Measurements from ENCODE around the gene ASB4. TPM values are rescaled to one million over a fixed set of nuclear protein-coding genes. Genes with fewer than 3 reads are reported as not detected.
A peak's percentile ranks its signal among the peaks of the same experiment; 100 is the strongest.

ASB4 gene
- total and polyA plus RNA-seq, 4 donors = 0.09 to 1.1 (median 0.38) TPM

DNA sequence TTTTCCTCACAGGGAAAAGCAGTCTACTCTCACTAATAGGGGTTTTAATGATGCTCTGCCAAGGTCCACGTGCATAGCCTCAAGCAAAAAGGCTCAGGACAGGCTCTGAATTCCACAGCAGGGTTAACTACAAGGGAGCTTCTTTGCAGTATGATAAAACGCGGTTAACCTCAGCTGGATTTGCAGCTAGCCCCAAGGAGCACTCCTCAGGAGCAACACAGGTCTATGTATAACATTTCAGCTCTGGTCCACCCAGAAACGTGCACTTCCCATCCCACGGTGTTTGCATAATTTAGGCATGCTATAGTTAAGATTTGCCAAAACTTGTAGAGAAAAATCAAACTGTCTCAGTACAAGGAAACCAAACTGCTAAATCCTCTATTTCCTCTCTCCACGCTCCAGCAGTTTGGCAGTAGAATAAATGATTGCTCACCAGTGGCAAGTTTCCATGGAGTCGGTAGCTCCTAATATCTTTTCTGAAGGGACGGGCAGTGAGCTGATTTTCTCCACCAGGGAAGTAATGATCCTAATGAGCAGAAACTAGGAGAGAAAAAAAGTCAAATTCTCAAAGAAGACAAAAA lies 13.1 kb upstream of the ASB4 start (continued):
- TF ChIP-seq CTCF (IDR thresholded peaks at IDR 0.05; ENCODE audit: low read depth, low read length, missing input control) (no peak), FOXA1 (IDR thresholded peaks at IDR 0.05) (no peak), ZBTB33 (IDR thresholded peaks at IDR 0.05) (no peak)
- TF ChIP-seq, protein P1, sequence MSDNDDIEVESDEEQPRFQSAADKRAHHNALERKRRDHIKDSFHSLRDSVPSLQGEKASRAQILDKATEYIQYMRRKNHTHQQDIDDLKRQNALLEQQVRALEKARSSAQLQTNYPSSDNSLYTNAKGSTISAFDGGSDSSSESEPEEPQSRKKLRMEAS (IDR thresholded peaks at IDR 0.05) = no peak

DNA sequence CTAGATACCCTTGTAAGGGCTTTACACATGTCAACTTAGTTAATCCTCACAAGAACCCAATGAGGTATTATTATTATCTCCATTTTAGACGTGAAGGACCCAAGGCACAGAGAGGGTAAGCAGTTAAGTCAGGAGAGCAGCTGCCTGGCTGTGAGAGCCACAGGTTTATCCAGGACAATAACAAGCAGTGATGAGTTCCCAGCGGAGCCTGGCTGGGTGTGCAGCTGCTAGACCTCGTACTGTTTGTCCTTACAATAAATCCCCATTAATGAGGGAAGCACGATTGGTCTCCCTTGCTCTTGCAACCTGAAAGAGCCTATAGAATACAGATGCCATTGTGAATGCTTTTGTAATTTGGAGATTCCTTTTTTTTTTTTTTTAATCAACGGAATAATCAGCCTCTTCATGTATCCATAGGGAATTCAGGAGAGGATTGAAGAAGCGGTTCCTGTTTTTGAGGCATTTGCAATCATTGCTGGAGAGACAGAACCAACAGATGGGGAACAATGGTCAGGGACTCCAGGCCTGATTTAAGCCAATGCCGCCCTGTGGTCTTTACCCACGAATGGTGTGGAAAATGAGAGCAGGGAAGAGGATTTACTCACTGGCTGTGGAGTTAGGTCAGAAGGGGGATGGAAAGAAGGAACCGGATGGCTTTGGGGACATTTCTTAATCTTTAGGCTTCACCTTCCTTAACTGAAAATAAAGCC lies 12.3 kb upstream of the ASB4 start:
- Histone ChIP-seq H3K36me3 (ENCODE audit: control insufficient read depth in 4 of 4, insufficient read depth in 3 of 4, low read depth in 1 of 4, low read length in 3 of 4) (no peaks in the 10 kb centered on the region), H3K27me3 (ENCODE audit: control insufficient read depth in 4 of 4, insufficient read depth in 4 of 4, low read length in 3 of 4) (no peaks in the 10 kb centered on the region), H3K9ac (ENCODE audit: low read depth in 1 of 2, low read length in 2 of 2) (no peak overlapping the region), H3K27ac (ENCODE audit: low read depth in 1 of 2, low read length in 2 of 2) (no peak overlapping the region), H3K9me3 (ENCODE audit: control insufficient read depth in 4 of 4, low read length in 3 of 4) (no peaks in the 10 kb centered on the region), H3K4me3 (ENCODE audit: low read depth in 1 of 3, low read length in 3 of 3) (no peak overlapping the region), H3K4me1 (ENCODE audit: control insufficient read depth in 4 of 4, insufficient read depth in 4 of 4, low read length in 3 of 4) (peaks cover 3 to 16% (median 4%) of the 10 kb centered on the region in 4 donors)
- no peak for DNase-seq (ENCODE audit: low spot score)
- 95% methylated on average over 9 of the region's 9 CpGs for WGBS
- no peak for TF ChIP-seq ZBTB33 (IDR thresholded peaks at IDR 0.05)
- TF ChIP-seq EGR1 (IDR thresholded peaks at IDR 0.05; ENCODE audit: low read depth in 2 of 2) = no peak
- no peak for TF ChIP-seq JUND (IDR thresholded peaks at IDR 0.05)

DNA sequence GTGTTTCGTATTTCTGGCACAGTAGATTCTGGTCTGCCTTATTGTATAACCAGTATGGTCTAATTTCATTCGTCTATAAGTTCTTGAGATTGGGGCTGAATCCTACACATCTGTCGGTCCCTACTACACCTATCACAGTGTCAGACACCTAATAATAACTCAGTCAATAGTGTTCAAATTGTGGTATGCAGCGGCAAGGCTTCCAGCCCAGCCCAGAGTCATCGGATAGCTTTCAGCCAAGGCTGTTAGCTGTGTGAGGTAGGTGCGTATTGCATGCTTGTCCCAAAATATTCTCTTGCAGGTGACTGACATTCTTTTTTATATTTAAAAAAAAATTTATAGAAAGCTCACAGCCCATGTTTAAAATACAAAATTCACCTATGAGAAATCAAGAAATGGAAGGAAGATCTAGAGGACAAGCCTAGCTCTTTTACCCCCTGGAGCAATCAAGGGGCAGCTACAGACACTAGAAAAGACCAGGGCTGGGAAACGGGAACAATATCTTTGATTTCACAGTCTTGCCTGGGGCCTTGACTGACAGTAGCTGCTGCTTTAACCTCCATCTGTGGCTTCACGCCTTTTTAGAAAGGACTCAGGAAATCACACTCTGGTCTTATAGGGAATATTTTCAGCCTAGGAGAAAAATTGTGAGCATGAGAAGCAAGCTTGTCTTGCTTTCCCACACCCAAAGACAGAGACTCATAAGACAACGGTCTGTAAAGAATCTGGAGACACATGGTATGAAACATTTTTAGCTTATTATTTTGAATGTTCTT lies 9.5 kb upstream of the ASB4 start:
- Histone ChIP-seq H3K36me3 (ENCODE audit: control insufficient read depth in 4 of 4, insufficient read depth in 3 of 4, low read depth in 1 of 4, low read length in 3 of 4) (no peaks in the 10 kb centered on the region), H3K9me3 (ENCODE audit: control insufficient read depth in 4 of 4, low read length in 3 of 4) (no peaks in the 10 kb centered on the region), H3K4me3 (ENCODE audit: low read depth in 1 of 3, low read length in 3 of 3) (no peak overlapping the region), H3K9ac (ENCODE audit: low read depth in 1 of 2, low read length in 2 of 2) (peak overlapping the region in 1 of 2 donors; percentile 58), H3K27ac (ENCODE audit: low read depth in 1 of 2, low read length in 2 of 2) (no peak overlapping the region), H3K4me1 (ENCODE audit: control insufficient read depth in 4 of 4, insufficient read depth in 4 of 4, low read length in 3 of 4) (peaks cover 0 to 14% (median 8%) of the 10 kb centered on the region in 4 donors), H3K27me3 (ENCODE audit: control insufficient read depth in 4 of 4, insufficient read depth in 4 of 4, low read length in 3 of 4) (no peaks in the 10 kb centered on the region)
- no peak for DNase-seq (ENCODE audit: low spot score)
- WGBS = 90% methylated on average over 9 of the region's 9 CpGs
- TF ChIP-seq FOXA1 (IDR thresholded peaks at IDR 0.05) (no peak), RAD21 (IDR thresholded peaks at IDR 0.05) (no peak), SP1 (IDR thresholded peaks at IDR 0.05) (no peak), TAF1 (conservative IDR thresholded peaks at IDR 0.05) (no peak), HNF4G (IDR thresholded peaks at IDR 0.05) (no peak), EGR1 (IDR thresholded peaks at IDR 0.05; ENCODE audit: low read depth in 2 of 2) (no peak), FOXA2 (IDR thresholded peaks at IDR 0.05) (no peak), RXRA (IDR thresholded peaks at IDR 0.05) (no peak), GABPA (IDR thresholded peaks at IDR 0.05 in 1 of 2, conservative IDR thresholded peaks at IDR 0.05 in 1 of 2) (no peak), YY1 (IDR thresholded peaks at IDR 0.05) (no peak), JUND (IDR thresholded peaks at IDR 0.05) (no peak), ATF3 (IDR thresholded peaks at IDR 0.05) (no peak), ZBTB33 (IDR thresholded peaks at IDR 0.05) (no peak)
- TF ChIP-seq, protein P1 (IDR thresholded peaks at IDR 0.05) = no peak
